ENCODE measurements around the gene TSHZ2.
"Not testable (repeated sequence)": the region's sequence is repeated elsewhere in the genome, so short reads cannot be mapped to it uniquely, and the experiment has no call there.

TSHZ2 gene

DNA sequence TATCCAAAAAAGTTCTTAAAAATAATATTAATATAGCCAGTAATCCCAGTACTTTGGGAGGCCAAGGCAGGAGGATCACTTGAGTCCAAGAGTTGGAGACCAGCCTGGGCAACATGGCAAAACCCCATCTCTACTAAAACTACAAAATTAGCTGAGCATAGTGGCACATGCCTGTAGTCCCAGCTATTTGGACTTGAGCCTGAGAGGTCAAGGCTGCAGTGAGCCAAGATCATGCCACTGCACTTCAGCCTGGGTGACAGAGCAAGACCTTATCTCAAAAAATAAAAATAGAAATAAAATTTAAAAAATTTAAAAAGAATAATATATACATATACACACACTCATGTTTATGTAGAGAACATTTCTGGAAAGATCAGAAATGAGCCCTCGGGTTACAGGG is 441.7 kb downstream of the TSHZ2 start:
- not testable (repeated sequence) for DNase-seq (ENCODE audit: low read depth)

DNA sequence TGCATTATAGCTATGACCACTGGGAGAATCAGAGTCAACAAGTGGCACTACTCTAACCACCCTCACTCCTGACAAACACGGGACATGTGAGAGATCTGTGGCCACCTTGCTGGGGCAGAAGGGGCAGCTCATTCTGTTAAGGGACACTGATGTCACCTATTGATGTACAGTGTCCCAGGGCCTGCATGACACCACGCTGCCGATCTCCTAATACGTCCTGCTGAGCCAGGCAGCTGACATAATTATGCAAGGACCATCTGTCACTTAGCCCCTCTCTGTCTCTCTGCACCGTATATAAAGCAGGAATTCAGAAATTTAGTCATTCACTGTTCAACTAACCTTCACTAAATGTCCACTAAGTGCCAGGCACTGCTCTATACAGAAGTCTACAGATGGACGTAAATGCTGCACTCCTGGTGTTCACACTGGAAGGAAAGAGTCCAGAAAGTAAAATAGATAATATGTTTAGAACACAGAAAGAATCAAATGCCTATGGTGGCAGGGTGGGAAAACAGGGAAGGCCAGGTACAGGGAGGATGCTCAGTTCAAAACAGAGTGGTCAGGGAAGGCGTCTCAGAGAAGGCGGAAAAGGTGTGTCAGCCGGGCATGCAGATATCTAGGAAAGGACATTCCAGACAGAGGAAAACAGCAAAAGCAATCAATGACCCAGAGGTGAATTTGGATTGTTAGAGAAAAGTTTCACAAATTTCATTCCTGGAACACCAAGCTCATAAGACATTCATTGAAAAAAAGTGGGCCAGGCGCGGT is 447.7 kb downstream of the TSHZ2 start:
- no peak for DNase-seq (ENCODE audit: low read depth)

DNA sequence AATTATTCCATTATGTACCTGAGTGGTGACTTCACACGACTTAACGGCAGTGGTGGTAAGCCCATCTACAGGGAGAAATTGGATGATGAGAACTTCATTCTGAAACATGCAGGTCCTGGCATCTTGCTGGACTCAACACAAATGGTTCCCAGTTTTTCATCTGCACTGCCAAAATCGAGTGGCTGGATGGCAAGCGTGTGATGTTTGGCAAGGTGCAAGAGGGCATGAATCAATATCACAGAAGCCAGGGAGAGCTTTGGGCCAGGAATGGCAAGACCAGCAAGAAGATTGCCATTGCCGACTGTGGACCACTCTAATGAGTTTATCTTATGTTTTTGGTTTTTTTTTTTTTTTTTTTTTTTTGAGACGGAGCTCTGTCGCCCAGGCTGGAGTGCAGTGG is 449.2 kb downstream of the TSHZ2 start:
- no peak for DNase-seq (ENCODE audit: low read depth)

DNA sequence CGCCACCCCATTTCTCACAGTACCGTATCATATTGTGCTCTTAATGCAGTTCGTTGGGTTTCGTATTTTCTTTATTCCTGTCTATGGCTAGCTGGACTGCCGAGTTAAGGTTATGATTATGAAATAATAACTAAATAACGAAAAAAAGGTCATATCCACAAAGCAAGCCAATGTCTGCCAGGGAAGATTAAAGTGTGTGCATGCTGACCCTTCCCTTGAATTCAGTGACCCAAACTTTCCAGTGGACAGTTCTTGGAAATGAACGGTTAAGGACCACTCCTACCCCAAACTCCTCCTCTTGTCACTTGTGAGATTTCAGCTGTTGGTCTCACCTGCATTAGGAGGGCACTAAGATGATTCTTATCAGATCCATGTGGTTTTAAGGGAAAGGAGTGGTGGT is 449.9 kb downstream of the TSHZ2 start:
- DNase-seq (ENCODE audit: low read depth), result no peak

DNA sequence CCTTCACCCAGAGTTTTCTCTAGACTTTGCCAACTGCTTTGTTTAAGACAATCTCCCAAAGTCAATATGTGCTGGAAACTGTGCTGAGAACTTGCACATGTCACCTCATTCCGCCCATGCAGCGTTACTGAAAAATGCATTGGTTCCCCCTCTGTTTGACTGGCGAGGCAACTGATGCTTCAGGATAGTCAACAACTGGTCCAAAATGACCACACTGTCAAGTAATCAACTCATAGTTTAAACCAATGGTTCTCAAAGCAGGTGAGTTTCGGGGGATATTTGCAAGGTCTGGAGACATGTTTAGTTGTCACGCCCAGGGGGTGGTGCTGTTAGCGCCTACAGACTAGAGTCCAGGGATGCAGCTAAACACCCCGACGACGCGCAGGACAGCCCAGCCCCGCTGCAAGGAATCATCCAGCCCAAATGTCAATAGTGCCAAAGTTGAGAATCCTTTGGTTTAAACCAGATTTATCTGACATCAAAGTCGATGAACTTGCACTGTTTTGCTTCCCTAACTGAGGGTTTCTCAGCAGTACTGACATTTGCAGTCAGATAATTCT is 451.5 kb downstream of the TSHZ2 start:
- DNase-seq (ENCODE audit: low read depth), result no peak

DNA sequence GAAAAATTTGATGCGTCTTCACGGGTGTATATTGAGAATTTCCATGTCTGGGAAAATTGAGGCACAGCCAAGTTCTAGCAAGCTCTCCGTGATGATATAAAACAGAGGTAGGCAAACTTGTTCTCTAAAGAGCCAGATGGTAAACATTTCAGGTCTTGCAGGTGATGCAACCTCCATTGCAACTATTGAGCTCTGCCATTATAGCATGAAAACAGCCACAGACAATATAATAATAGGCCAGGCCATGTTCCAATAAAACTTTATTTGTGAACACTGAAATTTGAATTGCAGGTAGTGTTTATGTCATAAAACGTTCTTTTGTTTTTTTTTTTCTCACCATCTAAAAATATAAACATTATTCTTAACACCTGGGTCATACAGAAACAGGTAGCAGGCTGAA is 453.3 kb downstream of the TSHZ2 start:
- DNase-seq (ENCODE audit: low read depth), result no peak

DNA sequence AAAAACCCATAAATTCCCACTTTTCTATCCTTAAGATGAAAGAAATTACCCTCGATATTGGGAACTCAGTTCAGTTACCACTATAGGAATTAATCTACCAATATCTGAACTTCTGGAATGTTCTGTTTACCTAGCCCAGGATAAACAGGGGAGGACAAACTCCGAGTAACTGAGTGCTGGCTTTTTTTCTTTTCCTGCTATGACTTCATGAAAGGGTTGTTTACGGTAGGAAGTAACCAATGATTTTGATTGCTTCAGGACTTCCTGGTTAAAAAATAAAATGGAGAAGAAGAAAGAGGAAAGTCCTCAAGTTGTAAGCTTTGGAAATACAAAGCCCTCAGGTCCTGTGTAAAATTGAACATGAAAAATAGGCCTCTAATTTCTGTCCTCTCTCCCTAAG is 453.8 kb downstream of the TSHZ2 start:
- DNase-seq (ENCODE audit: low read depth), result no peak

DNA sequence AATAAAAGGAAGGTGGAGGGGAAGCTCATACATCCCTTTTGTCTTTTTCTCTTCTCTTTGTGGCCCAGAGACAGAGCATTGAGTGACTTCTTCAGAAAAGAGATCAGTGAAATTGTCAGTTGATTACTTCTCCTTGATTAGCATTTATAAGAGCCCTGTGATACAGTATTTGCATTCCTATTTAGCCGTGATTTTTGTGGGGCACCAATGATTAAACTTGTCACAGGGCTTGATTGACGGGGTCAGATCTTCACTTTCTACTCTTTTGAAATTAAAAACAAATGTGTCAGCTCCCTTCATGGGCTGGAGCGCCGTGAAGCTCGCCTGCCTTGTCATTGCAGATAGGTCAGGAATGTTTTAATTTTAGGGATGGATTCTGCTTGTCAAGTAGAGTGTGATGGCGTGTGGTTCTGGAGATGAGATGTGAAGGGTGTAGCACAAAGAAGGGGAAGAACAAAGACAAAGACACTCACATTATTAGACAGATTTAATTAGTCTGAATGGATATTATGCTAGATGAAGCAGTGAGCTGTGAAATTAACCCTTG is 454.7 kb downstream of the TSHZ2 start:
- DNase-seq (ENCODE audit: low read depth), result no peak

DNA sequence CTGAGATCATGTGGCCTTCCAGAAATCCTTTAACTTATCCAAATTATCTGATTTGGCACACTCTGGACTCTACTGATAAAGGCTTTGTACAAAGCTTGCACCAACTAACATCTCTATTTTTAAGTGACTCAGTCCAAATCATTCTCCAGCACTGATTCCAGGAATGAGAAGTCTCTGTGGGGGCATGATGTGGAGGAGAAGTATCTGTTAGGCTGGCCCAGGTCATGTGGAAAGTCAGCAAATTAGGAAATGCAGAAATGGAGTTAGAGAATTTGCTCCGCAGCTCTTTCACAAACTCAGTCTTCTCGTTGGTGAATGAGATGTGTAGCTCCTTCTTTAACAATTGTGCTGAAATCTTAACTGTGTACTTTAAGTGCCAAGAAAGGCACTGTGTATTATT is 455.8 kb downstream of the TSHZ2 start:
- DNase-seq (ENCODE audit: low read depth), result no peak

DNA sequence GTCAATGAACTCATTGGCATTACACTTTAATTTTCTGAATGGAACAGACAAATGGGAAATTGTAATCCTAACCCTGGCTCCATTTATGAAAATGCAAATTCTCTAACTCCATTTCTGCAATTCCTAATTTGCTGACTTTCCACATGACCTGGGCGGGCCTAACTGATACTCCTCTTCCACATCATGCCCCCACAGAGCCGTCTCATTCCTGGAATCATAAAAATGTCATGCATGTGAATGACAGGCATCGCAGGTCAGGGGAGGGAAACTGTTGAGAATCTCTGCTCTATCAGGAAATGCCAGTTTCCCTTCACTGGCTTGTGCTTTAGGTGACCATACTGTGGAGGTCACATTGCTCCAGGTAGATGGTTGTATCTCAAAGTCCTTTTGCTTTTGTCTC is 456.4 kb downstream of the TSHZ2 start:
- no peak for DNase-seq (ENCODE audit: low read depth)

DNA sequence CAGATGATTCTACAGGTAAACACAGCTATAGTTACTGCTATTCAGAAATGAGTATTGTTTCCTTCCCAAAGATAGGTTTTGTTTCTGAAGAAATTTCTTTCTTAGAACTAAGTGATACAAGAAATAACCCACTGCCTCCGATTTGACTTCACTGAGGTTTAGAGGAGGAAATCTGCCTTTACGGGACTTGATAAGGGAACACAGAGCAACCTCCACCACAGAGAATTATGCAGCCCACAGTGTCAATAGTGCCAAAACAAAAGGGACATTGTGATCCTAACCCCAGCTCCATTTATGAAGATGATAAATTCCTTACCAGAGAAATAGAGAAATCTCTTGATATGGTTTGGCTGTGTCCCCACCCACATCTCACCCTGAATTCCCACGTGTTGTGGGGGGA is 456.8 kb downstream of the TSHZ2 start:
- DNase-seq (ENCODE audit: low read depth), result no peak

DNA sequence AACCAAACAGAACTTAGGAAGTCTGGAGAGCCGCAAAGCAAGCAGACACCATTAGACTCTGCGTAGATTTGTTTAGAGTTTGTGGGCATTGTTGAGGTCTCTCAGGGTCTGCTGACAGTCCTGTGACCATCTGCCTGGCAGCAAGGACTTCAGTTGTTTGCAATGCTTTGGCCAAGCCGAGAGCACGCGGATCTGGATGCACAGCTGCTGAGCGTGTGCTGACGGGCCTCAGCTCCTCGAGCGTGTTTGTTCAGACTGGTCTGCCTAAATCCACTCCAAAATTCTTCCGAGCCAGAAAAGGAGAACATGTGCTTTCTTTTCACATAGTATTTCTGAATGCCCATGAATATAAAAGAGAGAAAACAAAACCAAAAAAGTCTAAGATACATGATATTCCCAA is 462.5 kb downstream of the TSHZ2 start:
- DNase-seq (ENCODE audit: low read depth), result no peak

DNA sequence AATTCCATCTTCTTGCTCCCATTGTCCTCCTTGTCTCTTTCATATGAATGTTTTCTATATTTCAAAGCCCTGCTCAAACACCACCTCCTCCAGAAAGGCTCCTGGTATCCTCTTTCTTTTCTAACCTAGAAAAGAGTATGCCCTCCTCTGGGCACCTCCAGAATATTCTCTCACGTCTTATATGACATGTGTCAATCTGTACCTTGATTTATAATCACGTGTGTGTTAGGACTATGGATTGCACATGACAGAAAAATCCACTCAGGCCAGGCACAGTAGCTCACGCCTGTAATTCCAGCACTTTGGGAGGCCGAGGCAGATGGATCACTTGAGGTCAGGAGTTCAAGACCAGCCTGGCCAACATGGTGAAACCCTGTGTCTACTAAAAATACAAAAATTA is 464.8 kb downstream of the TSHZ2 start:
- DNase-seq (ENCODE audit: low read depth), result not testable (repeated sequence)

DNA sequence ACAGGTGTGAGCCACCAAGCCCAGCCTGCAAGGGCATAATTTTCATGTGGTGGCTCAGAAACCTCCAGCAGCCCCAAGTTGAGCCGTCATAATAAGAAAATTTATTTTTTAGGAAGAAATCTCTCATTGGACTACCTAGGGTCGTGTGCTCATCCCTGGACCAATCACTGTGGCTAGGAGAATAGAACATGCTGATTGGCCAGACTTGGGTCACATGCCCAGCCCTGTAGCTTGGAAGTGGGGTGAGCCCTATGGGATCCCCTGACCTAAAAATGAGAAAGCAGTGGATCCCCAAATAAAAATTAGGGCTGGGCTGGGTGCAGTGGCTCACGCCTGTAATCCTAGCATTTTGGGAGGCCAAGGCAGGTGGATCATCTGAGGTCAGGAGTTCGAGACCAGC is 466.2 kb downstream of the TSHZ2 start:
- no peak for DNase-seq (ENCODE audit: low read depth)

DNA sequence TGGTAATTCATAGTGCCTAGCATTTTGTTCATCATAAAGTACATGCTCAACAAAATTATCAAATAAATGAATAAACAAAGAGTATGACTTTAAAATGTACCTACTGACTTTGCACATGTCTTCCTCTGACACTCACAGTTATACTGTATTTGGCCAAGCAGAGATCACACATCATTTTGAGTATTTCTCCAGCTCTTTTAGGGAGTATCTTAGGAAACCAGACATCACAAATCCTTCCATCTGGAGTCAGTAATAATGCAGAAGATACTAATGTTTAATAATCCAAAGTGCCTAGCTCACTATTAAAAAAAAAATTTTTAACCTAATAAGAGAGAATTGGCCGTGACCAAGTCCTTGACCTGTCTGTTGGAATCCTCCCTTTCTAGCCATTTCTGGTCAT is 466.9 kb downstream of the TSHZ2 start:
- DNase-seq (ENCODE audit: low read depth), result no peak

DNA sequence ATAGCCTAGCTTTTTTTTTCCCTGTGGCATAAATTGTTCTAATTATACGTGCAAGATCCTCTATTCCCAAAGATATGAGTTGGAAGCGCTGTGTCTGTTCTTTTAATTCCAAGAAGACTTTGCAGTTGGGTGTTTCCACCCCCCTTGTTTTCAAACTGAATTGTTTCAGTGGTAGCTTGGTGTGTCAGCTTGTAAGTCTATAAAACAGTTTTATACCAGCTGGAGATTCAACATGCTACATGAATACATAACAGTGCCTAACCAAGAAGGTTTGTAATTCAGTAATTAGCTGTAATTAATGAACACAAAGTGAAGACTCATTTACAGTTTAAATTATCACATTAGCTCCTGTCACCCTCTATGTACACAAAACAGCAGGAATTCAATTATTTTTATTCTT is 467.5 kb downstream of the TSHZ2 start:
- DNase-seq (ENCODE audit: low read depth), result no peak

DNA sequence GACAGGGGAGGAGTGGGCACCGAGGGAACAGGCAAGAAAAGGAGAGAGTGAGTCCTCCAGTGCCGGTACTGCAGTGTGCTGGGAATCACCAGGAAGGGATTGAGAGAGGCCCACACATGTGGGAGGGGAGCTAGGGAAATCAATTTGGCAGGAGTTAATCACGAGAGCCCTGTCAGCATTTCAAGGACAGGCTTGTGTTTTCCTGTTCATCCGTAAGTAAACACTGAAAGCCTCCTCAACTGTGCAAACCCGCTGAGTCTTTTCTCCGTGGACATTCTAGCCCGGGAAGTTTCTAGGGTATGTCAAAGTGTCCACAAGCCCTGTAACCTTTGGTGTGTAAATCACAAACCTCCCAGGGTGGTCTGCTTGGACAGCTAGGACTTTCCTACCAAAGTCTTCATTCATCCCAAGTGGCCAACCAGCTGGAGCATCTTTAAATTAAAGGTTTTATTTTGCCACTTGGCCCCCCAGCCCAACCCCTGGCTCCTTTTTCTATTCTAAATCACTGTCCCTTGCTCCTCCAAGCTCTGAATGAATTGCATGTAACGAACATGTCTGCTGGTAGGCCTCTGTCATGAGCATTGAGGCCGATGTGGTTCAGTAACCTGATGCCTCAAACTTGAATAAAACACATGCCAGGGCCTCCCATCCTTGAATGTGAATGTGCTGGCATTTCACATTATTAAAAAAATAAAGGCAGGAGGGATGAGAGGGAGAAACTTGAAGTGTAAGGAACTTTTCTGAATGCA is 472.4 kb downstream of the TSHZ2 start:
- no peak for DNase-seq (ENCODE audit: low read depth)

DNA sequence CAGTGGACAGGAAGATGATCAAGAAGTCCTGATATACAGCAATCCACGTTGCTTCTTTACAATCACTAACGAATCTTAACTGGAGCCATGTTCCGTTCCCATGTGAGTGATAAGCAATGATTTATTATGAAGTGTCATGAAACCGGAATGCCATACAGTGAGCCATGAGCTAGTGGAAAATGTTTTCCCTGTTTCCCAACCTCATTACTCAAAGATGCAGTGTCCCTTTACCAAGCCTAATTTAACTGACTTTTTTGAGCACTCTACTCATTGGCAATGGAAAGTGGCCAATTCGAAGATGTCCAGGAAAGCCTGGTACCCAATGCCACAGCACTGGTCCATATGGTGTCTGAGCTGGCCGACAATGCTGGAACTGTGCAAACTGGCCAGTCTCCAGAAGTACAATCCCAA is 473.2 kb downstream of the TSHZ2 start:
- DNase-seq (ENCODE audit: low read depth), result no peak

DNA sequence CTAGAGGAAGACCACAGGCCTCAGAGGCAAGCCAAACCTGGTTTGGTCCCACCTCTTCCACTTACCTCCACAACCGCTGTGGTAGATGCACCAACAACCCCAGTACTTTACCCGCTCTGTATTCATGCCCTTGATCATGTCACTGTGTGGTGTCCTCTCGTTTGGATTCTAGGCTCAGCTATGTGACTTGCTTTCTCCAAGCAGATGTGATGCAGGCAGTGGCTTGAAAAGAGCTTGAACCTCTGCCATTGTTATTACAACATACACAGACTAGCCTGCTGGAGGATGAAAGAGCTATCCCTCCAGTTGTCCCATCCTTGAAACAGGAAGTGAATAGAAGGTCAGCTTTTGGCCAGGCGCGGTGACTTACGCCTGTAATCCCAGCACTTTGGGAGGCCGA is 473.8 kb downstream of the TSHZ2 start:
- DNase-seq (ENCODE audit: low read depth), result no peak

DNA sequence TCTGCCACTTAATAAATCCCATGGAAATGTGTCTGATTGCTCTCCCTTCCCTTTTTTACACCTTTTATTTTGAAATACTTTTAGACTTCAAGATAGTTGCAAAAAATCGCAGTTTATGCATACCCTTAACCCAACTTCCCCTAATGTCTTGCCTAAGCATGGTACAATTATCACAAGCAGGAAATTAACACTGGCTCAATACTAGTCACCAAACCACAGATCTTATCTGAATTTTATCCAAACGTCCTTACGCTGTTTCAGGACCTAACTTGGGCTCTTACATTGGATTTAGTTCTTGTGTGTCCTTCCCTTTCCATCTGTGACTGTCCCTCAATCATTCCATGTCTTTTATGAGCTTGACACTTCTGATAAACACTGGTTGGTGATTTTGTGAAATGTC is 475.2 kb downstream of the TSHZ2 start:
- no peak for DNase-seq (ENCODE audit: low read depth)

DNA sequence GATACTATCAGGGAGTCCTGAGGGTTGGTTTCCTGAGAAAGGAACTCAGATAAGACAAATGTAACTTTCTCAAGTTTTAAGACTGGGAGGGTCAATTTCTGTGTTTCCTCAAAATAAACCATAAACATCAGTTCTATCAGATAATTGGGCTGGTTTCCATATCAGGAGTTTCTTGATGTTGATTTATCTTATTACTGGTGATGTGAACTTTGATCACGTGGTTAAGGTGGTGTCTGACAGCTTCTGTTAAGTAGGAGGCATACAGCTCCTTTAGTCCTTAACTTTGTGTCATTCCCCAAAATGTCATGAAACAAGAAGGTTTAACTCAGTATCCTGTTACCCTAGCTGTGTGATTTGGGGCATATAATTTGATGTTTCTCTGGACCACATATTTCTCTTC is 476.3 kb downstream of the TSHZ2 start:
- no peak for DNase-seq (ENCODE audit: low read depth)

DNA sequence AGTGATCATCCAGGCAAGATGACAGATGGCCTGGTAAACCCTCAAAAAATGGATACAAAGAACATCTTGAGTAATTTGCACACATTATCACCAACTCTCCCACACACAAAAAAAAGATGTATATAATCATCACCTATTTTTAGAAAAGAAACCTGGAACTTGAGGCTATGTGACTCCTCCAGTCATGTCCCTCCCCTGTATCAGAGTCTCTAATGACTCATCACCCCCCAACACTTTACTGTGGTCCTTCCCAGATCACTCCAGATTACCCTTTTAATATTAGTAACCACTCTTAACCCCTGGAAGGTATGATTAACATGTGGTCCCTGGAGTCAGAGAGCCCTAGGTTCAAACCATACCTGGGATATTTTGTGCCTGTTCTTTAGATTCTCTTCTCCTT is 476.7 kb downstream of the TSHZ2 start:
- no peak for DNase-seq (ENCODE audit: low read depth)

DNA sequence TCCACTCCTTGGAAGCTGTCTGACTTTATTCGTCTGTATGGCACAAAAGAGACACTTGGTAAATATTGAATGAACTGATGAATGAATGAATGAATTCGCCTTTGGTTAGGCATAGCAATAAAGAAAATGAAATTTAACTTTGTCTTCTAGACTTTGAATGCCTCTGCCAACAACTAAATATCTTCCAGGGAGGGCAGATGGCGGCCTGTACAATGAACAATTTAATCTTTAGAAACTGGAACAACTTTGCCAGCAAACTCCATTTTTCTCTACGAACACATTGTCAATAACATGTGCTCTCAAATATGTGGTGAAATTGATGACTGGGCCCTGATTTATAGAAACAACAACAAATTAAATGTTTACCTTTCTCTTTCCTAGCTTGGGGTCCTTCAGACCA is 480.9 kb downstream of the TSHZ2 start:
- DNase-seq (ENCODE audit: low read depth), result no peak
